GM23248 (cell line): Measurements from ENCODE around the gene MYEOV.

ENCODE experiments used
- EZH2 ChIP-seq: fragments of 200-600 bp; sonication (generic); IDR thresholded peaks from 2 replicates; pipeline ENCODE4 v1.6.1; 2018; ENCODE audit warnings: antibody characterized with exemption, mild to moderate bottlenecking; ENCODE audit not compliant: insufficient read depth, poor library complexity, severe bottlenecking
- EZH2phosphoT487 ChIP-seq: fragments of 200-600 bp; sonication (generic); IDR thresholded peaks from 2 replicates; pipeline ENCODE4 v1.6.1; 2018; ENCODE audit warnings: antibody characterized with exemption, moderate library complexity, mild to moderate bottlenecking, low read depth; ENCODE audit not compliant: insufficient read depth

DNA sequence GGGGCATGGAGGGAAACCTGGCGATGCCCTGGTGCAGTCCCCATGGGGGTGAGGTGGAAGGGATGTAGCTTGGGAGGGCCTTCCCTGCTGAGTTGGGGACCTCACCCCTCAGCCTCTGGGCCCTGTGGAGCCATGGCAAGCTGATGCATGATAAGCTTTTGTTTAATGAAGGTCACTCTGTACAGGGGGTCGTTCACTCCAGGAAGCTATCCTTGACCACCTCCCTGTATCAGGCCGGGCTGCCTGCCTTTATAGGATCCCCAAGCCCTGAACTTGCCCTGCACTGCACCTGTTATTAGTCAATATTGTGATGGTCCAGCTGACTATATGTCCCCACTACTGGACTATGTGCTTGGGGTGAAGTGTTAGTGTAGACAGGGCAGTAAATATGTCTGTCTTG is 49.7 kb upstream of the MYEOV start:
- TF ChIP-seq EZH2 (no peak), EZH2phosphoT487 (no peak)
